IPS-18a (cell line): ENCODE measurements around the gene EHMT1.

Experiments used
- H3K27ac ChIP-seq: one replicate; pipeline ENCODE4 v1.5.1; 2013; ENCODE audit warnings: low read length
- H3K27me3 ChIP-seq: one replicate; pipeline ENCODE4 v1.6.1; 2013; ENCODE audit warnings: mild to moderate bottlenecking, low read length; ENCODE audit not compliant: control insufficient read depth, insufficient read depth
- H3K36me3 ChIP-seq: one replicate; pipeline ENCODE4 v1.6.1; 2013; ENCODE audit warnings: low read depth, low read length; ENCODE audit not compliant: control insufficient read depth
- H3K4me1 ChIP-seq: one replicate; pipeline ENCODE4 v1.6.1; 2013; ENCODE audit warnings: low read depth, low read length; ENCODE audit not compliant: control insufficient read depth
- H3K4me3 ChIP-seq: one replicate; pipeline ENCODE4 v1.5.1; 2013; ENCODE audit warnings: low read length
- H3K9ac ChIP-seq: one replicate; pipeline ENCODE4 v1.6.1; 2013; ENCODE audit warnings: mild to moderate bottlenecking, low read length, moderate library complexity
- H3K9me3 ChIP-seq: one replicate; pipeline ENCODE4 v1.6.1; 2013; ENCODE audit warnings: low read depth, low read length; ENCODE audit not compliant: control insufficient read depth

The EHMT1 gene

DNA sequence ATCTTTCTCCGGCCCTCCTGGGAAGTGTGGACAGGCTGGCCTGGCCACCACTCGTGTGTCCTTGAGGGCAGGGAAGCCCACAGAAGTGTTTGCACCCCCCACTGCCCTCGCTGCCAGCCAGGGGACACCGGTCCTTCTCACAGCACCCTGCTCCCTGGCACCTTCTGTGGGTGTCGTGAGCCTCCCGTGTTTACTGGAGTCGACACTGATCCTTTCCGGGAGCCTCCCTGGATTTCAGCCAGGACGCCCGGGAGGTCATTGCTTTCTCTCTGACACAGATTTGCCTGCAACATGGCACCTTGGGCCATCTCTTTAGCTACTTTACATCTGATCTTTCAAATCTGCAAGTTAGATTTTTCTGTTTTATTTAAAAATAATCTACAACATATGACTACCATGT, 138.3 kb downstream of the EHMT1 start:
- peaks cover 44% of the 10 kb centered on the region for H3K36me3 ChIP-seq
- no peak overlapping the region for H3K27ac ChIP-seq
- no peak overlapping the region for H3K4me3 ChIP-seq

GRCh38 chr9:137757613-137758029, 138.8 kb downstream of the EHMT1 start:
- H3K9me3 ChIP-seq = no peaks in the 10 kb centered on the region
- peaks cover 43% of the 10 kb centered on the region for H3K36me3 ChIP-seq
- no peak overlapping the region for H3K9ac ChIP-seq
- H3K4me3 ChIP-seq = no peak overlapping the region
- no peak overlapping the region for H3K27ac ChIP-seq
- no peaks in the 10 kb centered on the region for H3K27me3 ChIP-seq
- no peaks in the 10 kb centered on the region for H3K4me1 ChIP-seq

More for the DNA sequence above, 138.3 kb downstream of the EHMT1 start:
- no peaks in the 10 kb centered on the region for H3K9me3 ChIP-seq
- no peaks in the 10 kb centered on the region for H3K27me3 ChIP-seq
- H3K4me1 ChIP-seq = no peaks in the 10 kb centered on the region
- no peak overlapping the region for H3K9ac ChIP-seq

DNA sequence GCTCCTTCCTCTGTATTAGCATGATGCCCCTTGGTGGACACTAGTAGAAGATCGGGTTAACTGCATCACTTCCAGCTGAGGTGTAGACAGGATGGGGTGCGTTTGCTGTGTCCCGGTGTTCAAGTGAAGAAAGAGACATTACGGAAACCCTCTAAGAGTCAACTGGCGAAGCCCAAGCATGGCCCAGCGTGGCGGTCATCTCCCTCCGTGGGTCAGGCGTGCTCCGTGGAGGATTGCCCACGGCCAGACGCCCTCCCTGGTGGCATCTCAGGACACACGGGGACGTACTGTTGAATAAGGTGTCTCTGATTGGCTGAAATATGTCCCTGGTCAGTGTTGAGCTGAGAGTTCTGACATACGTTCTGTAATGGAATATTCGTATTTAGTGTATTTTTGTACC, 139.3 kb downstream of the EHMT1 start:
- Histone ChIP-seq H3K27me3 (no peaks in the 10 kb centered on the region), H3K4me3 (no peak overlapping the region), H3K9ac (no peak overlapping the region), H3K4me1 (no peaks in the 10 kb centered on the region), H3K27ac (no peak overlapping the region), H3K9me3 (no peaks in the 10 kb centered on the region), H3K36me3 (peaks cover 43% of the 10 kb centered on the region)

DNA sequence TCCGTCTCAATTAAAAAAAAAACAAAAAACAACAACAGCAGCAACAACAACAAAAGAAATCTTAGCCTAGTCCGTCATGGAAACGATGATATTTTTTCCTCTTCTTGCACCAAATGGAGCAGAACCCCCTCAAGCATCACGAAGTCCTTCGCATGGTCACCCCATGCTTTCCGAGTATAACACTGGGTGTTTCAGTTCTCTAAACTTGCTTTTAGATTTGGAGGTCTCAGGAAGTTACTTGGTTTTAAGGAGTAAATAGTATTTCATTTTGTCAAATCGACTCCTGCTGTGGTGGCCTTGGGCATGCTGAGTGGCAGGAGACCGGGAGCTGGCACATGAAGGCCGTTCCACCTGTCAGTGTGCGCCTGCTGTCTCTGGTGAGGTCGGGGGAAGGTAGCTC, 140.3 kb downstream of the EHMT1 start:
- Histone ChIP-seq H3K4me1 (no peaks in the 10 kb centered on the region), H3K27me3 (no peaks in the 10 kb centered on the region), H3K9ac (no peak overlapping the region), H3K27ac (no peak overlapping the region), H3K36me3 (peaks cover 52% of the 10 kb centered on the region), H3K9me3 (no peaks in the 10 kb centered on the region), H3K4me3 (no peak overlapping the region)

DNA sequence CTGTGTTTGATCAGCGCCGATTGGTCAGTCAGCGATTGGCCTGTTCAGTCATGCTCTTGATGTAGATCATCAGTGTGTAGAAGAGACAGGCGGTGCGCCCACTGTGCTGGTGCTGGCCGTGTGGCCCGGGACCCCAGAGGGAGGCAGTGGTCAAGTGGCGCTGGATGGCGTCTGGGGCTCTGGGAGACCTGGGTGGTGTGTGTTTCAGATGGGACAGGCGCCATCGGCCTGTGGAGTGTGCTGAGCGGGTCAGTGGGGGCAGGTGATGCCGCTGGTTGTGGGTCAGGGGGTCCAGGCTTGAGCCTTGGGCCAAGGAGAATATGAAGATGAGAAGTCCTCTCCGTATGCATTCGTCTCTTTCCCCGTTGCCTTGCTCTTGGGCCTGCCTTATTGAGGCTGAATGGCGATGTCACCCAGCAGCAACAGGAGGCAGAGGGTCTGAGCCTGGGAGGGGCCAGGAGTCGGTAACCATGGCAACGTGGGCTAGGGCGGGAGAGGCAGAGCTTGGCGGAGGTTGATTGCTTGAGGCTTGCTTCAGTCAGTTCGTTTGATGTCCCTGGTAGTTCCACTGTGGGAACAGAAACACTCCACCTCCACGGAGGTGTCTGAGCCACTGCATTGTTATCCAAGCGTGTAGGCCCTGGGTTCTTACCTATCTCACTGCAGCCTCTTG, 141.0 kb downstream of the EHMT1 start:
- H3K27me3 ChIP-seq = no peaks in the 10 kb centered on the region
- H3K4me1 ChIP-seq = no peaks in the 10 kb centered on the region
- no peak overlapping the region for H3K27ac ChIP-seq
- H3K4me3 ChIP-seq = no peak overlapping the region
- H3K9me3 ChIP-seq = no peaks in the 10 kb centered on the region
- H3K9ac ChIP-seq = no peak overlapping the region
- H3K36me3 ChIP-seq = peaks cover 56% of the 10 kb centered on the region

DNA sequence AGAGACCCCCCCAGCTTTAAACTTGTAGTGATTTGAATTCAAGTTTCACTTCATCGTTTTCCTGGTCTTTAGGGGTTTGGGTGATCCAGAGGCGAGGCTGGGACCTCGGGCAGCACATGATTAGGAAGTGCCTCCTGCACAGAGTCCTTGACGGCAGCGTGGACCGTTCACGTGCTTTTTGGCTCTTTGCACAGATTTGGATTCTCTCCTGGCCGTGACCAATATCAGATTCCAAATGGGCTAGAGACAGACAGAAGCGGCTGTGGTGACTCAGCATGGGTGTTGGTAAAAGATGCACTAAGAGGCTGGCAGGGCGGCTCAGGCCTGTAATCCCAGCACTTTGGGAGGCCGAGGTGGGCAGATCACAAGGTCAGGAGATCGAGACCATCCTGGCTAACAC, 141.6 kb downstream of the EHMT1 start:
- Histone ChIP-seq H3K27me3 (no peaks in the 10 kb centered on the region), H3K36me3 (peaks cover 50% of the 10 kb centered on the region), H3K9me3 (no peaks in the 10 kb centered on the region), H3K27ac (no peak overlapping the region), H3K4me3 (no peak overlapping the region), H3K9ac (no peak overlapping the region), H3K4me1 (no peaks in the 10 kb centered on the region)

- no peaks in the 10 kb centered on the region for H3K27me3 ChIP-seq
- no peak overlapping the region for H3K4me3 ChIP-seq
- no peaks in the 10 kb centered on the region for H3K9me3 ChIP-seq
- no peak overlapping the region for H3K9ac ChIP-seq
- H3K27ac ChIP-seq = no peak overlapping the region
- peaks cover 51% of the 10 kb centered on the region for H3K36me3 ChIP-seq
- H3K4me1 ChIP-seq = no peaks in the 10 kb centered on the region
Observed at GRCh38 chr9:137761032-137761431, 142.2 kb downstream of the EHMT1 start.

GRCh38 chr9:137761793-137762192, 143.0 kb downstream of the EHMT1 start:
- no peaks in the 10 kb centered on the region for H3K27me3 ChIP-seq
- no peak overlapping the region for H3K4me3 ChIP-seq
- H3K36me3 ChIP-seq = peaks cover 59% of the 10 kb centered on the region
- H3K27ac ChIP-seq = no peak overlapping the region
- H3K9me3 ChIP-seq = no peaks in the 10 kb centered on the region
- no peak overlapping the region for H3K9ac ChIP-seq
- no peaks in the 10 kb centered on the region for H3K4me1 ChIP-seq

GRCh38 chr9:137762414-137763061, 143.7 kb downstream of the EHMT1 start:
- no peak overlapping the region for H3K9ac ChIP-seq
- no peak overlapping the region for H3K27ac ChIP-seq
- peaks cover 59% of the 10 kb centered on the region for H3K36me3 ChIP-seq
- H3K4me3 ChIP-seq = no peak overlapping the region
- no peaks in the 10 kb centered on the region for H3K9me3 ChIP-seq
- H3K27me3 ChIP-seq = no peaks in the 10 kb centered on the region
- no peaks in the 10 kb centered on the region for H3K4me1 ChIP-seq

- Histone ChIP-seq H3K9ac (no peak overlapping the region), H3K27ac (no peak overlapping the region), H3K9me3 (no peaks in the 10 kb centered on the region), H3K27me3 (no peaks in the 10 kb centered on the region), H3K4me1 (no peaks in the 10 kb centered on the region), H3K36me3 (peaks cover 56% of the 10 kb centered on the region), H3K4me3 (no peak overlapping the region)
Observed at GRCh38 chr9:137763271-137763955, 144.6 kb downstream of the EHMT1 start.

- Histone ChIP-seq H3K9me3 (no peaks in the 10 kb centered on the region), H3K9ac (no peak overlapping the region), H3K4me1 (no peaks in the 10 kb centered on the region), H3K27ac (no peak overlapping the region), H3K27me3 (no peaks in the 10 kb centered on the region), H3K4me3 (no peak overlapping the region), H3K36me3 (peaks cover 49% of the 10 kb centered on the region)
Observed at GRCh38 chr9:137764171-137764671, 145.4 kb downstream of the EHMT1 start.
